GM23338 (cell line): ENCODE results near the gene RTN3. TPM values are rescaled to one million over a fixed set of nuclear protein-coding genes. Genes with fewer than 3 reads are reported as not detected.
A peak's percentile ranks its signal among the peaks of the same experiment; 100 is the strongest.

Source experiments
- ATAC-seq: fragments of 200-7000 bp; cut with Tn5 transposase; 3 replicates; pipeline ENCODE4 v1.9.1; 2020
- DNase-seq: peaks from one replicate; pipeline ENCODE4 v3.0.0-alpha.2; 2015; ENCODE audit warnings: low spot score
- H2AFZ ChIP-seq: fragments of 200-600 bp; sonication (generic); 2 replicates; pipeline ENCODE4 v1.8.0; 2016; ENCODE audit warnings: antibody characterized with exemption, mild to moderate bottlenecking, moderate library complexity
- H3F3A ChIP-seq: fragments of 200-600 bp; sonication (generic); replicated peaks from 2 replicates; pipeline ENCODE4 v1.8.0; 2017; ENCODE audit warnings: antibody characterized with exemption, mixed run types, low read depth
- H3K27ac ChIP-seq: fragments of 200-600 bp; sonication (generic); 2 replicates; pipeline ENCODE4 v1.6.1; 2016; ENCODE audit warnings: low read depth
- H3K27me3 ChIP-seq: fragments of 200-600 bp; sonication (generic); 2 replicates; pipeline ENCODE4 v1.8.0; 2016; ENCODE audit warnings: mild to moderate bottlenecking, mixed run types, moderate library complexity; ENCODE audit not compliant: insufficient read depth
- H3K36me3 ChIP-seq: fragments of 200-600 bp; sonication (generic); 2 replicates; pipeline ENCODE4 v1.8.0; 2016; ENCODE audit warnings: mild to moderate bottlenecking; ENCODE audit not compliant: insufficient read depth
- H3K4me1 ChIP-seq: fragments of 200-600 bp; sonication (generic); 2 replicates; pipeline ENCODE4 v1.8.0; 2016; ENCODE audit warnings: mild to moderate bottlenecking, moderate library complexity; ENCODE audit not compliant: insufficient read depth
- H3K4me2 ChIP-seq: fragments of 200-600 bp; sonication (generic); 2 replicates; pipeline ENCODE4 v1.7.1; 2017; ENCODE audit warnings: mixed run types
- H3K4me3 ChIP-seq: fragments of 200-600 bp; sonication (generic); 2 replicates; pipeline ENCODE4 v1.6.1; 2016; ENCODE audit warnings: mixed run types
- H3K79me2 ChIP-seq: fragments of 200-600 bp; sonication (generic); replicated peaks from 2 replicates; pipeline ENCODE4 v1.8.0; 2017; ENCODE audit warnings: mild to moderate bottlenecking; ENCODE audit not compliant: insufficient read depth
- H3K9me2 ChIP-seq: fragments of 200-600 bp; sonication (generic); 2 replicates; pipeline ENCODE4 v1.8.0; 2017; ENCODE audit not compliant: insufficient read depth
- H4K20me1 ChIP-seq: fragments of 200-600 bp; sonication (generic); replicated peaks from 2 replicates; pipeline ENCODE4 v1.8.0; 2017; ENCODE audit warnings: mild to moderate bottlenecking; ENCODE audit not compliant: insufficient read depth
- H3K27ac Mint-ChIP-seq: 2 replicates; pipeline ENCODE4 v1.8.0; 2020; ENCODE audit warnings: inconsistent platforms, mild to moderate bottlenecking, moderate library complexity, mixed read lengths
- H3K27me3 Mint-ChIP-seq: 3 replicates; pipeline ENCODE4 v1.8.0; 2022; ENCODE audit warnings: low read depth, mild to moderate bottlenecking, moderate library complexity, mixed read lengths, inconsistent platforms; ENCODE audit not compliant: insufficient read depth, poor library complexity
- H3K36me3 Mint-ChIP-seq: 3 replicates; pipeline ENCODE4 v1.8.0; 2021; ENCODE audit warnings: low read depth, mild to moderate bottlenecking, inconsistent platforms, moderate library complexity, mixed read lengths
- H3K4me1 Mint-ChIP-seq: 3 replicates; pipeline ENCODE4 v1.8.0; 2020; ENCODE audit warnings: mild to moderate bottlenecking, inconsistent platforms, mixed read lengths
- H3K4me3 Mint-ChIP-seq: 3 replicates; pipeline ENCODE4 v1.8.0; 2021; ENCODE audit warnings: moderate library complexity, mild to moderate bottlenecking, inconsistent platforms, mixed read lengths
- H3K9me3 Mint-ChIP-seq: 3 replicates; pipeline ENCODE4 v1.8.0; 2020; ENCODE audit warnings: moderate library complexity, mild to moderate bottlenecking, inconsistent platforms, mixed read lengths
- CREB1 ChIP-seq: fragments of 250-450 bp; sonication (Bioruptor Pico); IDR thresholded peaks from 2 replicates; pipeline ENCODE4 v1.5.0; 2020; ENCODE audit warnings: low read depth, mild to moderate bottlenecking, moderate library complexity
- EZH2 ChIP-seq: fragments of 200-600 bp; sonication (generic); IDR thresholded peaks from one replicate; pipeline ENCODE4 v1.8.0; 2017; ENCODE audit warnings: antibody characterized with exemption, mild to moderate bottlenecking, low read depth; ENCODE audit not compliant: unreplicated experiment
- EZH2phosphoT487 ChIP-seq: fragments of 200-600 bp; sonication (generic); IDR thresholded peaks from one replicate; pipeline ENCODE4 v1.8.1; 2018; ENCODE audit warnings: antibody characterized with exemption; ENCODE audit not compliant: unreplicated experiment
- JUNB ChIP-seq: IDR thresholded peaks from one replicate; pipeline ENCODE4 v1.6.1; 2016; ENCODE audit warnings: antibody characterized with exemption; ENCODE audit not compliant: unreplicated experiment
- NANOG ChIP-seq: IDR thresholded peaks from 2 replicates; pipeline ENCODE4 v1.6.1; 2016; ENCODE audit warnings: antibody characterized with exemption, borderline replicate concordance
- POLR2AphosphoS5 ChIP-seq: IDR thresholded peaks from 2 replicates; pipeline ENCODE4 v1.6.1; 2016; ENCODE audit warnings: antibody characterized with exemption, low read depth
- STAT1 ChIP-seq: IDR thresholded peaks from one replicate; pipeline ENCODE4 v1.6.1; 2016; ENCODE audit warnings: antibody characterized with exemption; ENCODE audit not compliant: unreplicated experiment
- ZNF114 ChIP-seq: fragments of 250-450 bp; sonication (Bioruptor Pico); IDR thresholded peaks from 2 replicates; pipeline ENCODE4 v1.5.0; 2020; ENCODE audit warnings: mild to moderate bottlenecking, moderate library complexity
- ZNF331 ChIP-seq: fragments of 250-450 bp; sonication (Bioruptor Pico); IDR thresholded peaks from 2 replicates; pipeline ENCODE4 v1.5.0; 2020; ENCODE audit warnings: low read depth, mild to moderate bottlenecking, moderate library complexity
- polyA plus RNA-seq: library from polyadenylated mRNA; unstranded; fragments of >200 nt; fragmentation: Nextera tagmentation; extraction: Ambion mirVana; gene quantifications from 2 replicates; pipeline ENCODE4 v1.2.1, GENCODE V29; 2016
- total RNA-seq: library from RNA; depleted of rRNA; stranded (reverse); fragments of >200 nt; shearing (Covaris generic); gene quantifications from 2 replicates; pipeline ENCODE4 v1.2.3, GENCODE V29; 2014
- TF ChIP-seq, protein P1 (sequence below): IDR thresholded peaks from one replicate; pipeline ENCODE4 v1.6.1; 2018; ENCODE audit warnings: antibody characterized with exemption; ENCODE audit not compliant: unreplicated experiment
- TF ChIP-seq, protein P2 (sequence below): fragments of 250-450 bp; sonication (Bioruptor Pico); IDR thresholded peaks from 2 replicates; pipeline ENCODE4 v1.5.0; 2020; ENCODE audit warnings: mild to moderate bottlenecking, moderate library complexity
- TF ChIP-seq, protein P3 (sequence below): IDR thresholded peaks from 2 replicates; pipeline ENCODE4 v1.6.1; 2016; ENCODE audit warnings: antibody characterized with exemption
- TF ChIP-seq, protein P4 (sequence below), 2 experiments: fragments of 200-600 bp in 1 of 2; sonication (generic) in 1 of 2; conservative IDR thresholded peaks; 2 replicates each; pipeline versions ENCODE4 v1.5.1 to v1.6.1; 2016 to 2017; ENCODE audit warnings: antibody characterized with exemption in 2 of 2, low read depth in 2 of 2, mild to moderate bottlenecking in 2 of 2, moderate library complexity in 1 of 2

Gene RTN3
- total and polyA plus RNA-seq, 2 experiments from 2014 or later, result 138 to 162 TPM

DNA sequence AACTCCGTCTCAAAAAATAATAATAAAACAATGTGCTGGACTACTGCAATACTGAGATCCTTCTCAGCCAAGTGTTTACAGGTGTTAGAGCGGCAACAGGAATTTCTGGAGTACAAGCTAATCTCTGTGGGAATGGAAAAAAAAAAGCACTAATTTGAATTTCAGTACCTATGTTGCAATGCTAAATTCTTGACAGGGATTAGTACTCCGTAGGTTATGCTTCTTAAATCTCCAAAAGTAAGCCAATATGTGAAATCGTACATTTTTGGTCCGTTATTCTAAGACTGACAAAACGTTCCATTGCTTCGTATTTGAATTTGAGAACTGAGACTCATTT lies 11.2 kb upstream of the RTN3 start:
- Mint-ChIP-seq H3K36me3 (peaks cover 2% of the 10 kb centered on the region; the same call in 2 of the 3 replicates), H3K27ac (no peak overlapping the region), H3K4me3 (peak overlapping the region; percentile 73), H3K9me3 (peaks cover 11% of the 10 kb centered on the region), H3K27me3 (peaks cover 15% of the 10 kb centered on the region), H3K4me1 (peaks cover 15% of the 10 kb centered on the region)
- Histone ChIP-seq H3F3A (peaks cover 3% of the 10 kb centered on the region), H3K4me3 (peak overlapping the region; percentile 54), H3K27ac (no peak overlapping the region), H2AFZ (no peak overlapping the region), H3K27me3 (no peaks in the 10 kb centered on the region), H3K79me2 (peaks cover 53% of the 10 kb centered on the region), H3K9me2 (no peaks in the 10 kb centered on the region), H3K4me2 (peak overlapping the region; percentile 84), H3K4me1 (peaks cover 11% of the 10 kb centered on the region; the same call in 1 of the 2 replicates), H3K36me3 (no peaks in the 10 kb centered on the region), H4K20me1 (peaks cover 26% of the 10 kb centered on the region)
- no peak for DNase-seq
- ATAC-seq, result no peak
- TF ChIP-seq ZNF114 (CRISPR knock-in tag) (no peak), NANOG (no peak), EZH2 (no peak), JUNB (no peak), EZH2phosphoT487 (no peak), CREB1 (CRISPR knock-in tag) (no peak), STAT1 (no peak), ZNF331 (CRISPR knock-in tag) (no peak), POLR2AphosphoS5 (no peak)
- TF ChIP-seq, protein P1, sequence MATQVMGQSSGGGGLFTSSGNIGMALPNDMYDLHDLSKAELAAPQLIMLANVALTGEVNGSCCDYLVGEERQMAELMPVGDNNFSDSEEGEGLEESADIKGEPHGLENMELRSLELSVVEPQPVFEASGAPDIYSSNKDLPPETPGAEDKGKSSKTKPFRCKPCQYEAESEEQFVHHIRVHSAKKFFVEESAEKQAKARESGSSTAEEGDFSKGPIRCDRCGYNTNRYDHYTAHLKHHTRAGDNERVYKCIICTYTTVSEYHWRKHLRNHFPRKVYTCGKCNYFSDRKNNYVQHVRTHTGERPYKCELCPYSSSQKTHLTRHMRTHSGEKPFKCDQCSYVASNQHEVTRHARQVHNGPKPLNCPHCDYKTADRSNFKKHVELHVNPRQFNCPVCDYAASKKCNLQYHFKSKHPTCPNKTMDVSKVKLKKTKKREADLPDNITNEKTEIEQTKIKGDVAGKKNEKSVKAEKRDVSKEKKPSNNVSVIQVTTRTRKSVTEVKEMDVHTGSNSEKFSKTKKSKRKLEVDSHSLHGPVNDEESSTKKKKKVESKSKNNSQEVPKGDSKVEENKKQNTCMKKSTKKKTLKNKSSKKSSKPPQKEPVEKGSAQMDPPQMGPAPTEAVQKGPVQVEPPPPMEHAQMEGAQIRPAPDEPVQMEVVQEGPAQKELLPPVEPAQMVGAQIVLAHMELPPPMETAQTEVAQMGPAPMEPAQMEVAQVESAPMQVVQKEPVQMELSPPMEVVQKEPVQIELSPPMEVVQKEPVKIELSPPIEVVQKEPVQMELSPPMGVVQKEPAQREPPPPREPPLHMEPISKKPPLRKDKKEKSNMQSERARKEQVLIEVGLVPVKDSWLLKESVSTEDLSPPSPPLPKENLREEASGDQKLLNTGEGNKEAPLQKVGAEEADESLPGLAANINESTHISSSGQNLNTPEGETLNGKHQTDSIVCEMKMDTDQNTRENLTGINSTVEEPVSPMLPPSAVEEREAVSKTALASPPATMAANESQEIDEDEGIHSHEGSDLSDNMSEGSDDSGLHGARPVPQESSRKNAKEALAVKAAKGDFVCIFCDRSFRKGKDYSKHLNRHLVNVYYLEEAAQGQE, result no peak
- TF ChIP-seq, protein P2, sequence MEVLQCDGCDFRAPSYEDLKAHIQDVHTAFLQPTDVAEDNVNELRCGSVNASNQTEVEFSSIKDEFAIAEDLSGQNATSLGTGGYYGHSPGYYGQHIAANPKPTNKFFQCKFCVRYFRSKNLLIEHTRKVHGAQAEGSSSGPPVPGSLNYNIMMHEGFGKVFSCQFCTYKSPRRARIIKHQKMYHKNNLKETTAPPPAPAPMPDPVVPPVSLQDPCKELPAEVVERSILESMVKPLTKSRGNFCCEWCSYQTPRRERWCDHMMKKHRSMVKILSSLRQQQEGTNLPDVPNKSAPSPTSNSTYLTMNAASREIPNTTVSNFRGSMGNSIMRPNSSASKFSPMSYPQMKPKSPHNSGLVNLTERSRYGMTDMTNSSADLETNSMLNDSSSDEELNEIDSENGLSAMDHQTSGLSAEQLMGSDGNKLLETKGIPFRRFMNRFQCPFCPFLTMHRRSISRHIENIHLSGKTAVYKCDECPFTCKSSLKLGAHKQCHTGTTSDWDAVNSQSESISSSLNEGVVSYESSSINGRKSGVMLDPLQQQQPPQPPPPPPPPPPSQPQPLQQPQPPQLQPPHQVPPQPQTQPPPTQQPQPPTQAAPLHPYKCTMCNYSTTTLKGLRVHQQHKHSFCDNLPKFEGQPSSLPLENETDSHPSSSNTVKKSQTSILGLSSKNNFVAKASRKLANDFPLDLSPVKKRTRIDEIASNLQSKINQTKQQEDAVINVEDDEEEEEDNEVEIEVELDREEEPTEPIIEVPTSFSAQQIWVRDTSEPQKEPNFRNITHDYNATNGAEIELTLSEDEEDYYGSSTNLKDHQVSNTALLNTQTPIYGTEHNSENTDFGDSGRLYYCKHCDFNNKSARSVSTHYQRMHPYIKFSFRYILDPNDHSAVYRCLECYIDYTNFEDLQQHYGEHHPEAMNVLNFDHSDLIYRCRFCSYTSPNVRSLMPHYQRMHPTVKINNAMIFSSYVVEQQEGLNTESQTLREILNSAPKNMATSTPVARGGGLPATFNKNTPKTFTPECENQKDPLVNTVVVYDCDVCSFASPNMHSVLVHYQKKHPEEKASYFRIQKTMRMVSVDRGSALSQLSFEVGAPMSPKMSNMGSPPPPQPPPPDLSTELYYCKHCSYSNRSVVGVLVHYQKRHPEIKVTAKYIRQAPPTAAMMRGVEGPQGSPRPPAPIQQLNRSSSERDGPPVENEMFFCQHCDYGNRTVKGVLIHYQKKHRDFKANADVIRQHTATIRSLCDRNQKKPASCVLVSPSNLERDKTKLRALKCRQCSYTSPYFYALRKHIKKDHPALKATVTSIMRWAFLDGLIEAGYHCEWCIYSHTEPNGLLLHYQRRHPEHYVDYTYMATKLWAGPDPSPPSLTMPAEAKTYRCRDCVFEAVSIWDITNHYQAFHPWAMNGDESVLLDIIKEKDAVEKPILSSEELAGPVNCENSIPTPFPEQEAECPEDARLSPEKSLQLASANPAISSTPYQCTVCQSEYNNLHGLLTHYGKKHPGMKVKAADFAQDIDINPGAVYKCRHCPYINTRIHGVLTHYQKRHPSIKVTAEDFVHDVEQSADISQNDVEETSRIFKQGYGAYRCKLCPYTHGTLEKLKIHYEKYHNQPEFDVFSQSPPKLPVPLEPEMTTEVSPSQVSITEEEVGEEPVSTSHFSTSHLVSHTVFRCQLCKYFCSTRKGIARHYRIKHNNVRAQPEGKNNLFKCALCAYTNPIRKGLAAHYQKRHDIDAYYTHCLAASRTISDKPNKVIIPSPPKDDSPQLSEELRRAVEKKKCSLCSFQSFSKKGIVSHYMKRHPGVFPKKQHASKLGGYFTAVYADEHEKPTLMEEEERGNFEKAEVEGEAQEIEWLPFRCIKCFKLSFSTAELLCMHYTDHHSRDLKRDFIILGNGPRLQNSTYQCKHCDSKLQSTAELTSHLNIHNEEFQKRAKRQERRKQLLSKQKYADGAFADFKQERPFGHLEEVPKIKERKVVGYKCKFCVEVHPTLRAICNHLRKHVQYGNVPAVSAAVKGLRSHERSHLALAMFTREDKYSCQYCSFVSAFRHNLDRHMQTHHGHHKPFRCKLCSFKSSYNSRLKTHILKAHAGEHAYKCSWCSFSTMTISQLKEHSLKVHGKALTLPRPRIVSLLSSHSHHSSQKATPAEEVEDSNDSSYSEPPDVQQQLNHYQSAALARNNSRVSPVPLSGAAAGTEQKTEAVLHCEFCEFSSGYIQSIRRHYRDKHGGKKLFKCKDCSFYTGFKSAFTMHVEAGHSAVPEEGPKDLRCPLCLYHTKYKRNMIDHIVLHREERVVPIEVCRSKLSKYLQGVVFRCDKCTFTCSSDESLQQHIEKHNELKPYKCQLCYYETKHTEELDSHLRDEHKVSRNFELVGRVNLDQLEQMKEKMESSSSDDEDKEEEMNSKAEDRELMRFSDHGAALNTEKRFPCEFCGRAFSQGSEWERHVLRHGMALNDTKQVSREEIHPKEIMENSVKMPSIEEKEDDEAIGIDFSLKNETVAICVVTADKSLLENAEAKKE, result no peak
- TF ChIP-seq, protein P3, sequence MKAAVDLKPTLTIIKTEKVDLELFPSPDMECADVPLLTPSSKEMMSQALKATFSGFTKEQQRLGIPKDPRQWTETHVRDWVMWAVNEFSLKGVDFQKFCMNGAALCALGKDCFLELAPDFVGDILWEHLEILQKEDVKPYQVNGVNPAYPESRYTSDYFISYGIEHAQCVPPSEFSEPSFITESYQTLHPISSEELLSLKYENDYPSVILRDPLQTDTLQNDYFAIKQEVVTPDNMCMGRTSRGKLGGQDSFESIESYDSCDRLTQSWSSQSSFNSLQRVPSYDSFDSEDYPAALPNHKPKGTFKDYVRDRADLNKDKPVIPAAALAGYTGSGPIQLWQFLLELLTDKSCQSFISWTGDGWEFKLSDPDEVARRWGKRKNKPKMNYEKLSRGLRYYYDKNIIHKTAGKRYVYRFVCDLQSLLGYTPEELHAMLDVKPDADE, result no peak
- TF ChIP-seq, protein P4, sequence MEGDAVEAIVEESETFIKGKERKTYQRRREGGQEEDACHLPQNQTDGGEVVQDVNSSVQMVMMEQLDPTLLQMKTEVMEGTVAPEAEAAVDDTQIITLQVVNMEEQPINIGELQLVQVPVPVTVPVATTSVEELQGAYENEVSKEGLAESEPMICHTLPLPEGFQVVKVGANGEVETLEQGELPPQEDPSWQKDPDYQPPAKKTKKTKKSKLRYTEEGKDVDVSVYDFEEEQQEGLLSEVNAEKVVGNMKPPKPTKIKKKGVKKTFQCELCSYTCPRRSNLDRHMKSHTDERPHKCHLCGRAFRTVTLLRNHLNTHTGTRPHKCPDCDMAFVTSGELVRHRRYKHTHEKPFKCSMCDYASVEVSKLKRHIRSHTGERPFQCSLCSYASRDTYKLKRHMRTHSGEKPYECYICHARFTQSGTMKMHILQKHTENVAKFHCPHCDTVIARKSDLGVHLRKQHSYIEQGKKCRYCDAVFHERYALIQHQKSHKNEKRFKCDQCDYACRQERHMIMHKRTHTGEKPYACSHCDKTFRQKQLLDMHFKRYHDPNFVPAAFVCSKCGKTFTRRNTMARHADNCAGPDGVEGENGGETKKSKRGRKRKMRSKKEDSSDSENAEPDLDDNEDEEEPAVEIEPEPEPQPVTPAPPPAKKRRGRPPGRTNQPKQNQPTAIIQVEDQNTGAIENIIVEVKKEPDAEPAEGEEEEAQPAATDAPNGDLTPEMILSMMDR (conservative IDR thresholded peaks at IDR 0.05; ENCODE audit: low read depth in 2 of 2), result no peak
